NCI-H2029 treated with DMSO at 0.1 percent for 48 hours (cell line): Measurements from ENCODE around the gene MED27.

Experiments used
- DNase-seq: peaks from one replicate; lab custom pipeline; 2025; lab: John Stamatoyannopoulos, UW

The MED27 gene

GRCh38 chr9:131836021-131836420, 243.6 kb downstream of the MED27 start:
- no peak for DNase-seq

- DNase-seq: no peak
Observed at GRCh38 chr9:131835151-131835910, 244.3 kb downstream of the MED27 start.

DNA sequence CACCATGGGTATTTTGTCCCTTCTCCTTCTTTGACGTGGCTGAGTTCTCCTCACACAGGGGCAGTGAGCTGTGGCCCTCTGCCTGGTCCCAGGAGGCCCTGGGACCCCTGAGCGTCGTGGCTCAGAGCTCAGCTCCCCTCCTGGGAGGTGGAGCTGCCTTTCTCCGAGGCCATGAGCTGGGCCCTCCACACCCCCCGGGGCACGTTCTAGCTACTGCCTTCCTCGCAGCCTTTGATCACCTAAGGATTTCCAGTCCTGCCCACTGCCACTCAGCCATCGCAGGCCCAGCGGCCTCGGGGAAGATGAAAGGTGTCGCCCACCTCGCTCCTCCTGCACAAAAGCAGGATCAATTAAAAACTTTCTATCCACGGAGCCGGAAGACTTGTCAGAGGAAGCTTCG, 244.9 kb downstream of the MED27 start:
- DNase-seq: no peak

DNA sequence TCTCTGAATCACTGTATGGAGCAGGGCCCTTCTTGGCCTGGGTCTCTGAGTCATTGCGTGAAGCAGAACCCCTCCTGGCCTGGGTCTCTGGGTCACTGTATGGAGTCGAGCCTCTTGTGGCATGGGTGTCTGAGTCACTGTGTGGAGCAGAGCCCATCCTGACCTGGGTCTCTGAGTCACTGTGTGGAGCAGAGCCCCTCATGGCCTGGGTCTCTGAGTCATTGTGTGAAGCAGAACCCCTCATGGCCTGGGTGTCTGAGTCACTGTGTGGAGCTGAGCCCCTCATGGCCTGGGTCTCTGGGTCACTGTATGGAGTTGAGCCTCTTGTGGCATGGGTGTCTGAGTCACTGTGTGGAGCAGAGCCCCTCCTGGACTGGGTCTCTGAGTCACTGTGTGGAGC, 245.8 kb downstream of the MED27 start:
- no peak for DNase-seq

DNA sequence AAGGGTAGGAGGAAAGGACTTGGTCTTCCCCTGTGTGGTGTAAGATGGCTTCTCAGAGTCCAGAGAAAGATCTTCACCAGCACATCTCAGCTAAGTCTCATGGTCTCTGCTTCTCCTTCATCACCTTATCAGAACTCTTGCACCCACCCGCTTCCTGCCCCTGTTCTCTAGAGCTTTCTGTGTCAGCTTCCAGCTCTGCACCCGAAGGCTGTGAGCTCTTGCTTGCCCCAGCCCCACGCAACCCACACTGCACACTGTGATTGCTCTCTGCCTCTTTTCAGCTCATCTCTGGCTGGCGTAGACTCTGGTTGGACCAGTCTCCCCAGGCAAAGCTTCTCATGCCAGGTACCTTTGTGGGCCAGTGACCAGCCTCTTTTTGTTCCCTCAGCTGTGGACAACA, 246.6 kb downstream of the MED27 start:
- no peak for DNase-seq

DNA sequence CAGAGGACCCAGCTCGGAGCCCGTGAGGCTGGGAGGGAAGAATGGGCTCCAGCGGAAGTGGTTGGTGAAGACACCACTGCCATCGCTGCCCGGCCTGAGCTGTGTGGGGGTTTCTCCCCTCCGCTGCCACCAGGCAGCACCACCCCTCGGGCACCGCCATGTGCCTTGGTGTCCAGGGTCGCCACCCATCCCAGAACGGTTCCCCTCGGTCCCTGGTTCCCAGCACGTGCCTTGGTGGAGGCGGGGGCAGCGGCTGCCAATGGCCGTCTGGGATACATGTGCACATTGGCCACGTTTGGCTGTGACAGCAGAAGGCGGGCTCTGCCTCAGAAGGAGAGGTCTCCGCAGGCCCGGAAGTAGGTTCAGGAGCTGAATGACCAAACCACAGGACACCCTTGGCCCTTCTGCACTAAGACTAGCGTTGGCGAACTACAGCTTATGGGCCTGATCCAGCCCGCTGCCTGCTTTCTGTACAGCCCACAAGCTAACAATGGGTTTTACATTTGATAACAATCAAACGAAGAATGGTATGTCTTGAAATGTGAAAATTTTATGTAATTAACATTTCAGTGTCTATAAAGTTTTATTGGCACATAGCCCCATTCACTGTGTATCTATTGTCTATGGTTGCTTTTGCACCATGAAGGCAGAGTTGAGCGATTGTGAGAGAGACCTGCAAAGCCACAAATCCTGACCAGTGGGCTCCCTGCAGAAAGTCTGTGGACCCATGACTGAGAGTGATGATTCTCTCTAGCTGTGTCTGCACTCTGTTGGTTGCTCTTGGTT, 248.1 kb downstream of the MED27 start:
- DNase-seq: no peak

- DNase-seq: no peak
Observed at GRCh38 chr9:131827821-131828369, 251.8 kb downstream of the MED27 start.

GRCh38 chr9:131826966-131827525, 252.6 kb downstream of the MED27 start:
- no peak for DNase-seq

DNA sequence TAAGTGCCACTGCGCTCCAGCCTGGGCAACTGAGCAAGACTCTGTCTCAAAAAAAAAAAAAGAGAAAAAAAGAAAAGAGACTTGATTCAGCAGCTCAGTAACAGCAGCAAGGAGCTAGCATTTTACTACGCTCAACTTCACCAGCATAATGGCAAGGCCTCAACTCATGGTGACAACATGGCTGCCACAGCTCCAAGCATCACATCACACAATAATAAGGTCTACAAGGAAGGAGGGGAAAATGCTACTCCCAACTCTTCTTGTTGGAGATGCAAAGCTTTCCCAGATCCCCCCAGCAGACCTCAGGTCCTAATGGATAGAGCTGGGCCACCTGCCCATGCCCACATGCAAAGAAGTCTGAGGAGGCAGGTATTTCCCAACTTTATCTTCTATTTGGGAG, 253.6 kb downstream of the MED27 start:
- no peak for DNase-seq

GRCh38 chr9:131824953-131825495, 254.6 kb downstream of the MED27 start:
- DNase-seq: no peak

DNA sequence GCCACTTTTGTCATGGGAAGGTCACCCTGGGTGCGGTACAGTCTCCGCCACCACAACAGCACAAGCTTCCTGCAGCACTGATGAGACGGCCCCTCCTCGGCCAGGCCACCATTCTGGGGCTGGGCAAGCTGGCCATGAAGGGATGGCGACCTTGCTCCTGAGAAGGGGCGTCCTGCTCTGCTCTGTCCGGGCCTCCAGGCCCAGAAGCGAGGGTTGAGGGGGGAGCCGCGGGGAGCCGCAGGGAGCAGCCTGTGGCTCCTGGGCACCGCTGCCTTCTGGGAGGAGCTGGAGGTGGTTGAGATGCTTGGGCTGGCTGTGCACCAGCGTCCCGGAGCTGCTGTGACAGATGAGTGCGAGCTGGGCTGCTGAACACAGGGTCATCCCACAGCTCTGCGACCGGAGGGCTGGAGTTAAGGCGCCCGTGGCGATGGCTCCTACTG, 255.5 kb downstream of the MED27 start:
- DNase-seq: no peak

DNA sequence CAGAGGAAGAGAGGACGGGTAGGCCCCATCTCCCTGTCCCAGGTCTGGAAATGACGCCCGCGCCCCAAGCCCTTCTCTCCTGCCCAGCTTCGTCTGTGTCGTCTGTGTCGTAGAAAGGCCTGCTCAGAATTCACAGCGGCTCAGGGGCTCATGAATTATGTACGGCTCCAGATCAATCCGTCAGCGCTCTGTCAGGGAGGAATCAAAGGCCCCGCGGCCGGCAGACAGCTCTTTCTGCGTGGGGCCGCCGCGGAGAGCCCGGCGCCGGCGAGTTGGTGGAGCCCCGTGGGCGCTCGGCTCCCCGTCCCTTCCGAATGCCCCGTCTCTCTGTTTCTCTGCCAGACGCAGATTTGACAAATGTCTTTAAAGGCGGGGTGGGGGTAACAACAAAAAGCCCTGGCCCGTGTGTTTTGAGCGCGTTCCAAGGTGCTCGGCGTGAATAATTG, 255.9 kb downstream of the MED27 start:
- DNase-seq: no peak

GRCh38 chr9:131818089-131818488, 261.6 kb downstream of the MED27 start:
- DNase-seq: peak; percentile 81

- peak; percentile 97 for DNase-seq
Observed at GRCh38 chr9:131817627-131818026, 262.0 kb downstream of the MED27 start.

DNA sequence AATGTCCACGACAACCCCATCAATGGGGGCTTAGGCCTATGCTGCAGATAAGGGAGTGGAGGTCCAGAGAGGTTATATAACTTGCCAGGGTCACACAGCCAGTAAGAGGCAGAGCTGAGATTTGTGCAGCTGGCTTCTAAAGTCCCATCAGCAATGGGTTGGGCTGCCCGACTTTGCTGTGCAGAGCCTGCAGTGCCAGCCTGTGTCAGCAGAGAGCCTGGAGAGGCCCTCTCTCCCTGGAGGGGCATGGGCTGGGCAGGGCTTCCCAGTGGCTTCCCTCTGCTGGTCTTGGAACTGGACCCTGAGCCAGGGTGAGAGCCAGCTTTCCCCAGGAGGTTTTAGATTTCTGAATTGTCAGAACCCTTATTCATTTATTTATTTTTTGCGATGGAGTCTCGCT, 262.6 kb downstream of the MED27 start:
- no peak for DNase-seq

- no peak for DNase-seq
Observed at GRCh38 chr9:131815970-131816873, 263.4 kb downstream of the MED27 start.

DNA sequence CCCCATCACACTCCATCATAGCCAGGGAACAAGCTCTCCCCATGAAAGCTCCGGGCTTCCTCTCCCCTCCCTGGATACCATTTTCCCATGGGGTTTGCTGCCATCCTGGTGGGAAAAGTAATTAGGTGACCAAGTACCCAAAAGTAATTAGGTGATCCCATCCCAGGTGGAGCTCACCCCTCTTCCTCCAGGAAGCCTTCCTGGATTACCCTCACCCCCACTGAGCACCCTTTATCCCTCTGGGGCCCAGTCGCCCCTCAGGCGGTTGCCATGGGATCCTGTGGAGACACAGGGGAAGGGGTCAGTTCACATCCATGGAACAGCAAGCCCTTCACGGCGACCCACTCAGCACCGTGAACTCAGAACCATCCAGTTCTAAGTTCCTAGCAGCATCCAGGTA, 265.0 kb downstream of the MED27 start:
- no peak for DNase-seq

DNA sequence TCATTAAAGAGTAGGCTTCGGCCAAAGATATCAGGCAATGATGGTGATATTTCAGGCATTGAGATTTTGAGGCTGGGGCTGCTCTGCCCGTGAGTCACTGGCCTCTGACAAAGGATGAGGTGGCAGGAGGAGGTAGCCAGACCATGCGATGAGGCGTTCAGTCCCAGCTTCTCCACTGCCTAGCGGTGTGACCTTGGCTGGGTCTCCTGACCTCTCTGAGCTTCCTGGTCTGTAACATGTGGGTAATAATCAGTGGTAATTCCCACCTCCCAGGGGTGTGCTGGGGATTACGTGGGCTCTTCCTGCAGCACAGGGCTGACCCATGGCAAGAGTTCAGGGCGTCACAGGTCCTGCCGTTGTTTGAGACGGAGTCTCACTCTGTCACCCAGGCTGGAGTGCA, 266.6 kb downstream of the MED27 start:
- no peak for DNase-seq

- DNase-seq: no peak
Observed at GRCh38 chr9:131812116-131812790, 267.4 kb downstream of the MED27 start.

DNA sequence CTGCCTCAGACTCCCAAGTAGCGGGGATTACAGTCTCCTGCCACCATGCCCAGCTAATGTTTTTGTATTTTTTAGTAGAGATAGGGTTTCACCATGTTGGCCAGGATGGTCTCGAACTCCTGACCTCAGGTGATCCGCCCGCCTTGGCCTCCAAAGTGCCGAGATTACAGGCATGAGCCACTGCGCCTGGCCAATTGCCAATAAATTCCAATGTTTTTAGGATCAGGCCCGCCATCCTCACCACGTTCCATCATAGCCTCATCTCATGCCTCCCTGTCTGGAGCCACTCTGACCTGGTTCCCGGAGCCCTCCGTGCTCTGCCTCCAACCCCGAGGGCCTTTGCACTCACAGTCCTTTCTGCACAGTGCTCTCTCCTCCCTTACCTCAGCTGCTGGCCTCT, 268.3 kb downstream of the MED27 start:
- no peak for DNase-seq
